HCT116 (cell line): ENCODE results near the gene CHML. TPM values are rescaled to one million over a fixed set of nuclear protein-coding genes. Genes with fewer than 3 reads are reported as not detected.

Experiments
- ATAC-seq: fragments of 200-7000 bp; cut with Tn5 transposase; 2 replicates; pipeline ENCODE4 v1.9.1; 2020; ENCODE audit warnings: mild to moderate bottlenecking, moderate library complexity
- BruUV-seq: library from RNA; stranded (reverse); fragments of 400-500 nt; replicated peaks from 2 replicates; lab custom pipeline; 2021; lab: Mats Ljungman, UMichigan
- CTCF ChIA-PET: fragments of 300-600 bp; sonication (Branson Sonifier 250); formaldehyde crosslinking; loops from one replicate; lab custom pipeline; 2021; ENCODE audit warnings: antibody characterized with exemption; lab: Charles Lee
- POLR2A ChIA-PET: fragments of 300-600, 350-600 bp; sonication (Branson Sonifier 250); formaldehyde crosslinking; loops from one replicate; lab custom pipeline; 2021; ENCODE audit warnings: antibody characterized with exemption; lab: Charles Lee
- RAD21 ChIA-PET, 2 experiments: fragments of 300-600 bp; sonication (Branson Sonifier 250); formaldehyde crosslinking; loops; one replicate each; lab custom pipeline; 2023; ENCODE audit warnings: low total read pairs in 2 of 2; ENCODE audit not compliant: uncharacterized antibody in 2 of 2, unreplicated experiment in 2 of 2, low non-redundant PET in 1 of 2; lab: Charles Lee
- DNase-seq: peaks from one replicate; pipeline ENCODE4 v3.0.0-alpha.2; 2010; ENCODE audit warnings: low read depth, low spot score
- H2AFZ ChIP-seq: fragments of 200-600 bp; shearing (Covaris generic), sonication (generic); 2 replicates; pipeline ENCODE4 v1.6.1; 2017; ENCODE audit warnings: low read depth, mixed run types, mixed read lengths, antibody characterized with exemption, low read length; ENCODE audit not compliant: poor library complexity, severe bottlenecking
- H3K27ac ChIP-seq: 2 replicates; pipeline ENCODE4 v1.5.1; 2012; ENCODE audit warnings: low read depth, low read length
- H3K27me3 ChIP-seq: fragments of 200-600 bp; sonication (generic); 2 replicates; pipeline ENCODE4 v1.6.1; 2016; ENCODE audit warnings: mixed run types, low read length, mixed read lengths; ENCODE audit not compliant: insufficient read depth
- H3K36me3 ChIP-seq, 2 experiments: fragments of 200-500 bp in 1 of 2; fragments of 200-600 bp in 1 of 2; sonication (Bioruptor generic) in 1 of 2; sonication (generic) in 1 of 2; 2 replicates each; pipeline versions ENCODE4 v1.5.1 to v1.6.1; 2014 to 2016; ENCODE audit warnings: low read length in 2 of 2, inconsistent platforms in 1 of 2, mixed read lengths in 1 of 2, mixed run types in 1 of 2; ENCODE audit not compliant: insufficient read depth in 2 of 2, control insufficient read depth in 1 of 2
- H3K4me1 ChIP-seq, 2 experiments: fragments of 200-600 bp in 1 of 2; sonication (generic) in 1 of 2; 2 replicates each; pipeline versions ENCODE4 v1.5.1 to v1.6.1; 2012 to 2017; ENCODE audit warnings: low read length in 2 of 2, inconsistent platforms in 1 of 2, mild to moderate bottlenecking in 1 of 2, mixed read lengths in 1 of 2, mixed run types in 1 of 2, moderate library complexity in 1 of 2; ENCODE audit not compliant: insufficient read depth in 2 of 2, control insufficient read depth in 1 of 2
- H3K4me2 ChIP-seq: fragments of 200-600 bp; sonication (generic); 2 replicates; pipeline ENCODE4 v1.6.1; 2017; ENCODE audit warnings: mixed run types, low read length, mixed read lengths
- H3K4me3 ChIP-seq, 2 experiments: fragments of 200-600 bp in 1 of 2; sonication (generic) in 1 of 2; replicated peaks in 1 of 2; 2 replicates each; pipeline ENCODE4 v1.5.1; 2011 to 2016; ENCODE audit warnings: low read length in 2 of 2, control low read depth in 1 of 2, low read depth in 1 of 2, mild to moderate bottlenecking in 1 of 2, mixed read lengths in 1 of 2, mixed run types in 1 of 2
- H3K79me2 ChIP-seq: fragments of 200-600 bp; sonication (generic); 2 replicates; pipeline ENCODE4 v1.6.1; 2017; ENCODE audit warnings: mild to moderate bottlenecking, mixed run types, low read length, moderate library complexity, mixed read lengths; ENCODE audit not compliant: insufficient read depth
- H3K9ac ChIP-seq: fragments of 200-600 bp; sonication (generic); 2 replicates; pipeline ENCODE4 v1.6.1; 2016; ENCODE audit warnings: low read length, mixed read lengths
- H3K9me2 ChIP-seq: fragments of 200-600 bp; sonication (generic), shearing (Covaris generic); 2 replicates; pipeline ENCODE4 v1.6.1; 2017; ENCODE audit warnings: mixed run types, mild to moderate bottlenecking, moderate library complexity; ENCODE audit not compliant: insufficient read depth
- H3K9me3 ChIP-seq, 2 experiments: fragments of 200-500 bp in 1 of 2; fragments of 200-600 bp in 1 of 2; sonication (Bioruptor generic) in 1 of 2; sonication (generic) in 1 of 2; 2 replicates each; pipeline ENCODE4 v1.6.1; 2014 to 2017; ENCODE audit warnings: low read length in 2 of 2, mixed read lengths in 2 of 2, inconsistent platforms in 1 of 2, low read depth in 1 of 2, mild to moderate bottlenecking in 1 of 2, mixed run types in 1 of 2, moderate library complexity in 1 of 2; ENCODE audit not compliant: control insufficient read depth in 1 of 2, insufficient read depth in 1 of 2
- H4K20me1 ChIP-seq: fragments of 200-600 bp; sonication (generic), shearing (Covaris generic); 2 replicates; pipeline ENCODE4 v1.6.1; 2017; ENCODE audit warnings: mixed run types, mild to moderate bottlenecking, moderate library complexity; ENCODE audit not compliant: insufficient read depth
- CTCF ChIP-seq, 3 experiments: fragments of 200-600 bp in 1 of 3; sonication (generic) in 1 of 3; IDR thresholded peaks in 2 of 3; conservative IDR thresholded peaks in 1 of 3; 2 replicates each; pipeline ENCODE4 v1.5.1; 2012 to 2017; ENCODE audit warnings: low read depth in 2 of 3, low read length in 2 of 3, antibody characterized with exemption in 1 of 3, borderline replicate concordance in 1 of 3, control low read depth in 1 of 3, mild to moderate bottlenecking in 1 of 3, mixed read lengths in 1 of 3, mixed run types in 1 of 3, moderate library complexity in 1 of 3; ENCODE audit not compliant: insufficient read depth in 1 of 3
- ELF1 ChIP-seq: IDR thresholded peaks from 2 replicates; pipeline ENCODE4 v1.6.1; 2012; ENCODE audit warnings: low read depth, borderline replicate concordance
- EZH2phosphoT487 ChIP-seq: fragments of 200-600 bp; IDR thresholded peaks from 2 replicates; pipeline ENCODE4 v1.6.1; 2018; ENCODE audit warnings: antibody characterized with exemption, borderline replicate concordance
- JUND ChIP-seq: IDR thresholded peaks from 2 replicates; pipeline ENCODE4 v1.6.1; 2012
- MAX ChIP-seq: IDR thresholded peaks from 2 replicates; pipeline ENCODE4 v1.6.1; 2012
- POLR2A ChIP-seq: IDR thresholded peaks from 2 replicates; pipeline ENCODE4 v1.7.0; 2011; ENCODE audit warnings: borderline replicate concordance; ENCODE audit not compliant: insufficient read depth, insufficient read length; ENCODE audit errors: extremely low read depth
- RAD21 ChIP-seq: IDR thresholded peaks from 2 replicates; pipeline ENCODE4 v1.6.1; 2012; ENCODE audit warnings: low read depth, mild to moderate bottlenecking
- YY1 ChIP-seq: IDR thresholded peaks from 2 replicates; pipeline ENCODE4 v1.6.1; 2011; ENCODE audit warnings: low read length, low read depth, moderate library complexity, mild to moderate bottlenecking; ENCODE audit not compliant: insufficient replicate concordance; ENCODE audit errors: extremely low read depth
- ZBTB33 ChIP-seq: IDR thresholded peaks from 2 replicates; pipeline ENCODE4 v1.6.1; 2011; ENCODE audit warnings: mild to moderate bottlenecking, low read length, moderate library complexity; ENCODE audit not compliant: insufficient replicate concordance; ENCODE audit errors: extremely low read depth
- intact Hi-C: fragments of 100-400 bp; cut with micrococcal nuclease; formaldehyde crosslinking; loops from 2 replicates; pipeline ENCODE4 v1.10.0; 2022
- total RNA-seq: library from RNA; stranded (reverse); gene quantifications from one replicate; pipeline ENCODE4 v1.2.1, GENCODE V29; 2021; ENCODE audit not compliant: unreplicated experiment

Gene CHML
- total RNA-seq, 1 experiment from 2014 or later = 9.7 TPM

GRCh38 chr1:241627453-241628259, 12.5 kb downstream of the CHML start:
- Histone ChIP-seq H3K9me2 (no peaks in the 10 kb centered on the region), H3K4me1 (no peaks in the 10 kb centered on the region), H3K27ac (no peak overlapping the region), H3K79me2 (no peaks in the 10 kb centered on the region), H3K9me3 (no peaks in the 10 kb centered on the region), H3K4me2 (no peak overlapping the region), H3K9ac (no peak overlapping the region), H3K4me3 (no peak overlapping the region), H2AFZ (no peak overlapping the region), H3K36me3 (no peaks in the 10 kb centered on the region), H3K27me3 (no peaks in the 10 kb centered on the region), H4K20me1 (no peaks in the 10 kb centered on the region)
- TF ChIP-seq CTCF (IDR thresholded peaks at IDR 0.05 in 2 of 3, conservative IDR thresholded peaks at IDR 0.05 in 1 of 3; ENCODE audit: borderline replicate concordance in 1 of 3, insufficient read depth in 1 of 3, low read depth in 2 of 3, low read length in 2 of 3) = peak; percentile 49 to 62 (median 57); a peak in 5 of 6 replicates
- no peak for TF ChIP-seq EZH2phosphoT487
- no peak for TF ChIP-seq MAX
- no peak; the same call in 1 of the 2 replicates for TF ChIP-seq JUND
- no peak for TF ChIP-seq POLR2A
- TF ChIP-seq RAD21 = peak; percentile 66
- TF ChIP-seq YY1 = no peak
- TF ChIP-seq ELF1 = no peak
- no peak for TF ChIP-seq ZBTB33
- ChIA-PET CTCF (interaction anchor here (1.3 kb wide), 1 partner anchor 17 kb away, joined by 11 read pairs; no protein-coding TSS in a partner anchor), RAD21 (no interaction called here), POLR2A (no interaction called here)
- peak; percentile 47 for DNase-seq
- peak; percentile 74 for ATAC-seq
- intact Hi-C loops = loop anchor here (1.0 kb wide), 1 partner anchor 96 kb away; no protein-coding TSS in a partner anchor
- BruUV-seq = no TSS peak
